H1 (cell line): ENCODE measurements around the gene BCAS3. TPM values are rescaled to one million over a fixed set of nuclear protein-coding genes. Genes with fewer than 3 reads are reported as not detected.

Experiments used
- CTCF ChIA-PET: fragments of 300-600 bp; sonication (Branson Sonifier 250); formaldehyde crosslinking; loops from one replicate; lab custom pipeline; 2021; ENCODE audit not compliant: partially characterized antibody; lab: Charles Lee
- POLR2A ChIA-PET: fragments of 300-600 bp; sonication (Branson Sonifier 250); formaldehyde crosslinking; loops from one replicate; lab custom pipeline; 2021; ENCODE audit warnings: inconsistent platforms; ENCODE audit not compliant: partially characterized antibody; lab: Charles Lee
- DNase-seq, 2 experiments: peaks; one replicate each; pipeline versions ENCODE4 v3.0.0 to v3.0.0-alpha.2; 2010 to 2022; ENCODE audit warnings: low spot score in 2 of 2, low read depth in 1 of 2, mixed read lengths in 1 of 2
- FAIRE-seq: peaks from 2 replicates; lab custom pipeline; 2011; peaks lifted over from hg19 to GRCh38; lab: Jason Lieb, UNC
- H2AFZ ChIP-seq: 2 replicates; pipeline ENCODE4 v1.8.1; 2012; ENCODE audit warnings: low read length, inconsistent platforms
- H2AK5ac ChIP-seq: 2 replicates; pipeline ENCODE4 v1.6.1; 2013; ENCODE audit warnings: low read depth, low read length
- H2BK120ac ChIP-seq: replicated peaks from 2 replicates; pipeline ENCODE3; 2013; ENCODE audit warnings: low read depth, low read length, inconsistent platforms
- H2BK12ac ChIP-seq: 2 replicates; pipeline ENCODE4 v1.6.1; 2013; ENCODE audit warnings: low read depth, low read length
- H2BK15ac ChIP-seq: 2 replicates; pipeline ENCODE4 v1.6.1; 2013; ENCODE audit warnings: low read length
- H2BK20ac ChIP-seq: 2 replicates; pipeline ENCODE4 v1.6.1; 2013; ENCODE audit warnings: low read length
- H2BK5ac ChIP-seq: 2 replicates; pipeline ENCODE4 v1.6.1; 2013; ENCODE audit warnings: low read depth, low read length
- H3K14ac ChIP-seq: 2 replicates; pipeline ENCODE4 v1.6.1; 2013; ENCODE audit warnings: inconsistent platforms; ENCODE audit not compliant: insufficient read length
- H3K18ac ChIP-seq: 2 replicates; pipeline ENCODE4 v1.6.1; 2013; ENCODE audit warnings: low read length; ENCODE audit errors: extremely low read depth
- H3K23ac ChIP-seq: 2 replicates; pipeline ENCODE4 v1.6.1; 2013; ENCODE audit warnings: inconsistent platforms; ENCODE audit not compliant: insufficient read length
- H3K23me2 ChIP-seq: 2 replicates; pipeline ENCODE4 v1.6.1; 2013; ENCODE audit warnings: low read depth, low read length
- H3K27ac ChIP-seq: 2 replicates; pipeline ENCODE4 v1.6.1; 2011; ENCODE audit warnings: low read depth, low read length, inconsistent platforms
- H3K27me3 ChIP-seq, 4 experiments: replicated peaks in 1 of 4; 1 replicate in 1 of 4; 2 replicates in 3 of 4; pipeline versions ENCODE4 v1.6.1 to v1.8.1; 2011 to 2013; ENCODE audit warnings: low read length in 3 of 4, mild to moderate bottlenecking in 3 of 4, inconsistent platforms in 2 of 4, mixed read lengths in 2 of 4, moderate library complexity in 1 of 4; ENCODE audit not compliant: control insufficient read depth in 3 of 4, insufficient read depth in 3 of 4; ENCODE audit errors: extremely low read depth in 1 of 4
- H3K36me3 ChIP-seq, 4 experiments: 2 replicates each; pipeline versions ENCODE4 v1.6.1 to v1.8.1; 2011 to 2013; ENCODE audit warnings: mild to moderate bottlenecking in 4 of 4, low read length in 3 of 4, moderate library complexity in 2 of 4, control low read depth in 1 of 4, inconsistent platforms in 1 of 4; ENCODE audit not compliant: insufficient read depth in 4 of 4, control insufficient read depth in 2 of 4
- H3K4ac ChIP-seq: replicated peaks from 2 replicates; pipeline ENCODE3; 2013; ENCODE audit warnings: low read length, low read depth, mixed read lengths, inconsistent platforms; ENCODE audit not compliant: insufficient read length
- H3K4me1 ChIP-seq, 4 experiments: replicated peaks in 1 of 4; 1 replicate in 1 of 4; 2 replicates in 3 of 4; pipeline versions ENCODE4 v1.6.1 to v1.8.1; 2011 to 2013; ENCODE audit warnings: low read length in 3 of 4, inconsistent platforms in 2 of 4, mixed read lengths in 1 of 4; ENCODE audit not compliant: insufficient read depth in 4 of 4, control insufficient read depth in 3 of 4
- H3K4me2 ChIP-seq, 2 experiments: 2 replicates each; pipeline versions ENCODE4 v1.6.1 to v1.8.1; 2011 to 2013; ENCODE audit warnings: low read depth in 2 of 2, low read length in 2 of 2, control low read depth in 1 of 2, inconsistent platforms in 1 of 2, mild to moderate bottlenecking in 1 of 2; ENCODE audit not compliant: insufficient read depth in 1 of 2
- H3K4me3 ChIP-seq, 4 experiments: fragments of 200-600, 300-600 bp in 1 of 4; sonication (generic), shearing (Covaris generic), sonication (Bioruptor Twin) in 1 of 4; 2 replicates each; pipeline versions ENCODE4 v1.5.1 to v1.8.1; 2011 to 2016; ENCODE audit warnings: low read length in 4 of 4, low read depth in 3 of 4, control low read depth in 2 of 4, inconsistent platforms in 2 of 4, mild to moderate bottlenecking in 2 of 4, mixed read lengths in 1 of 4, moderate library complexity in 1 of 4; ENCODE audit not compliant: insufficient read depth in 2 of 4; ENCODE audit errors: extremely low read depth in 1 of 4
- H3K56ac ChIP-seq: replicated peaks from 2 replicates; pipeline ENCODE3; 2013; ENCODE audit warnings: low read depth, mild to moderate bottlenecking, mixed read lengths, low read length, inconsistent platforms; ENCODE audit not compliant: insufficient read length
- H3K79me1 ChIP-seq: 2 replicates; pipeline ENCODE4 v1.6.1; 2013; ENCODE audit warnings: low read depth, low read length, control low read depth
- H3K79me2 ChIP-seq, 2 experiments: 2 replicates each; pipeline versions ENCODE4 v1.6.1 to v1.8.1; 2012 to 2013; ENCODE audit warnings: low read length in 2 of 2, mild to moderate bottlenecking in 2 of 2, inconsistent platforms in 1 of 2; ENCODE audit not compliant: insufficient read depth in 2 of 2, control insufficient read depth in 1 of 2
- H3K9ac ChIP-seq, 4 experiments: replicated peaks in 1 of 4; 1 replicate in 1 of 4; 2 replicates in 3 of 4; pipeline versions ENCODE4 v1.6.1 to v1.8.1; 2011 to 2013; ENCODE audit warnings: low read depth in 3 of 4, low read length in 3 of 4, control low read depth in 2 of 4, mild to moderate bottlenecking in 2 of 4, moderate library complexity in 2 of 4, inconsistent platforms in 1 of 4; ENCODE audit errors: extremely low read depth in 1 of 4
- H3K9me3 ChIP-seq, 2 experiments: 2 replicates each; pipeline versions ENCODE4 v1.6.1 to v1.8.1; 2012 to 2013; ENCODE audit warnings: mild to moderate bottlenecking in 2 of 2, moderate library complexity in 2 of 2, control low read depth in 1 of 2, inconsistent platforms in 1 of 2, low read depth in 1 of 2, low read length in 1 of 2, mixed read lengths in 1 of 2; ENCODE audit not compliant: insufficient read depth in 2 of 2
- H4K20me1 ChIP-seq, 2 experiments: replicated peaks in 1 of 2; 2 replicates each; pipeline versions ENCODE3 to v1.8.1; 2011 to 2013; ENCODE audit warnings: inconsistent platforms in 2 of 2, low read length in 2 of 2, mild to moderate bottlenecking in 1 of 2; ENCODE audit not compliant: insufficient read depth in 2 of 2, control insufficient read depth in 1 of 2
- H4K5ac ChIP-seq: 2 replicates; pipeline ENCODE4 v1.6.1; 2013; ENCODE audit warnings: low read length, low read depth, mixed read lengths, inconsistent platforms; ENCODE audit not compliant: insufficient read length
- H4K8ac ChIP-seq: 2 replicates; pipeline ENCODE4 v1.8.0; 2013; ENCODE audit warnings: mild to moderate bottlenecking, moderate library complexity, low read length, inconsistent platforms; ENCODE audit not compliant: insufficient read depth; ENCODE audit errors: extremely low read depth
- H4K91ac ChIP-seq: replicated peaks from 2 replicates; pipeline ENCODE3; 2013; ENCODE audit warnings: low read length, mixed read lengths, inconsistent platforms; ENCODE audit not compliant: insufficient read length
- BACH1 ChIP-seq: IDR thresholded peaks from 2 replicates; pipeline ENCODE4 v1.6.1; 2012; ENCODE audit warnings: low read length, improper control_type of control experiment
- CHD2 ChIP-seq: IDR thresholded peaks from 2 replicates; pipeline ENCODE4 v1.6.1; 2012; ENCODE audit warnings: low read length, improper control_type of control experiment
- CTBP2 ChIP-seq: IDR thresholded peaks from 2 replicates; pipeline ENCODE4 v1.7.0; 2011; ENCODE audit warnings: borderline replicate concordance, mild to moderate bottlenecking, moderate library complexity, mixed read lengths, low read length; ENCODE audit not compliant: insufficient read depth, insufficient read length
- FOSL1 ChIP-seq: IDR thresholded peaks from 2 replicates; pipeline ENCODE4 v1.6.1; 2011; ENCODE audit warnings: mild to moderate bottlenecking, low read depth, low read length, moderate library complexity; ENCODE audit not compliant: insufficient read depth
- JUN ChIP-seq: IDR thresholded peaks from 2 replicates; pipeline ENCODE4 v1.6.1; 2011; ENCODE audit warnings: low read depth, mild to moderate bottlenecking, improper control_type of control experiment, low read length
- NANOG ChIP-seq: IDR thresholded peaks from 2 replicates; pipeline ENCODE4 v1.6.1; 2011; ENCODE audit warnings: low read length, low read depth, mild to moderate bottlenecking, inconsistent platforms; ENCODE audit not compliant: insufficient read depth, poor library complexity, severe bottlenecking
- POLR2A ChIP-seq, 2 experiments: IDR thresholded peaks; 1 replicate in 1 of 2; 2 replicates in 1 of 2; pipeline ENCODE4 v1.6.1; 2011; ENCODE audit warnings: low read depth in 2 of 2, low read length in 2 of 2, mild to moderate bottlenecking in 2 of 2; ENCODE audit errors: control extremely low read depth in 1 of 2
- RBBP5 ChIP-seq: IDR thresholded peaks from 2 replicates; pipeline ENCODE4 v1.7.1; 2012; ENCODE audit warnings: low read depth, mild to moderate bottlenecking, inconsistent platforms, low read length, moderate library complexity, borderline replicate concordance
- RFX5 ChIP-seq: IDR thresholded peaks from 2 replicates; pipeline ENCODE4 v1.6.1; 2011; ENCODE audit warnings: low read depth, low read length, improper control_type of control experiment, borderline replicate concordance
- RNF2 ChIP-seq: fragments of 200-900, 300-1000 bp; sonication (generic); IDR thresholded peaks from 2 replicates; pipeline ENCODE4 v1.7.1; 2016; ENCODE audit warnings: borderline replicate concordance, low read depth, mild to moderate bottlenecking, antibody characterized with exemption, low read length; ENCODE audit not compliant: poor library complexity, severe bottlenecking; ENCODE audit errors: missing control alignments
- RXRA ChIP-seq: IDR thresholded peaks from 2 replicates; pipeline ENCODE4 v1.6.1; 2011; ENCODE audit warnings: low read depth, mild to moderate bottlenecking, low read length, moderate library complexity; ENCODE audit not compliant: insufficient read depth
- SIN3A ChIP-seq, 2 experiments: IDR thresholded peaks in 1 of 2; conservative IDR thresholded peaks in 1 of 2; 2 replicates each; pipeline ENCODE4 v1.6.1; 2011 to 2012; ENCODE audit warnings: low read length in 2 of 2, improper control_type of control experiment in 1 of 2, low read depth in 1 of 2, mild to moderate bottlenecking in 1 of 2
- TAF1 ChIP-seq: IDR thresholded peaks from 2 replicates; pipeline ENCODE4 v1.6.1; 2011; ENCODE audit warnings: mild to moderate bottlenecking, low read depth, low read length
- ZNF274 ChIP-seq: IDR thresholded peaks from 2 replicates; pipeline ENCODE4 v1.7.0; 2012; ENCODE audit warnings: low read length, borderline replicate concordance; ENCODE audit errors: extremely low read depth
- WGBS, 2 experiments: shearing (Covaris generic) in 1 of 2; methylation state at CpG; one replicate each; pipeline versions ENCODE4 v1.1.6 to v1.1.7; 2013 to 2015; ENCODE audit warnings: low lambda C conversion rate in 2 of 2, mixed read lengths in 2 of 2, inconsistent platforms in 1 of 2, low coverage in 1 of 2, missing lambda C conversion rate in 1 of 2; ENCODE audit not compliant: insufficient replicate concordance in 2 of 2, insufficient coverage in 1 of 2, insufficient read length in 1 of 2; ENCODE audit errors: extremely low coverage in 1 of 2, missing lambda C conversion rate in 1 of 2; 5-methylcytosine and 5-hydroxymethylcytosine counted together
- polyA plus RNA-seq, 7 experiments: library from polyadenylated mRNA; depleted of rRNA in 3 of 7; stranded (reverse) in 5 of 7; unstranded in 2 of 7; fragments of >200 nt in 5 of 7; fragments of 200-250 nt in 2 of 7; gene quantifications; 1 replicate in 5 of 7; 2 replicates in 1 of 7; 4 replicates in 1 of 7; pipeline versions ENCODE4 v1.2.1 to v1.2.3, GENCODE V29; 2011 to 2013; ENCODE audit warnings: missing spikeins in 2 of 7, mixed read lengths in 2 of 7
- total RNA-seq: library from RNA; stranded (reverse); fragmentation: NEBNext Ultra II Directional; extraction: Animal tissue kit (Norgen Biotek cat#: 25700); gene quantifications from 2 replicates; pipeline ENCODE4 v1.2.1, GENCODE V29; 2021

The BCAS3 gene
- total and polyA plus RNA-seq, 2 of the 8 experiments (the other 6 are each of a cell fraction or from before 2014, with no cell fraction given): 9.9 to 13.3 TPM

DNA sequence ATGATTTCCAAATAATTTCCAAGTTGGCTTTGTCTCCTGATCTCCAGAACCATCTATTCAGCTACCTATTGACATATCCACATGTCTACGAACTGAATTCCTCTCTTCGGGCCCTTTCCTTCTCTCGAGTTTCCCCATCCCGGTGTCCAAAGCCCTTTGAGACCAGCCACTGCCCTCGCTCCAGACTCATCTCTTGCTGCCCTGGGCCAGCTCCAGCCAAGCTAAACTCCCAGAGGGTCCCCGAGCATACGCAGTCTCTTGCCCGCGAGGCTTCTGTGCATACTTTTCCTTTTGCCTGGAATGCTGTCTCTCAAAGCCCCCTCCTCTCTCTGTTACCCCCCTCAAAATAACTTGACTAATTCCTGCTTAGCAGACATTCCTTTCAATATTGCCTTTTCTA, 694.8 kb downstream of the BCAS3 start:
- ChIA-PET POLR2A (no interaction called here), CTCF (interaction anchor here (1.1 to 2.3 kb wide), 3 partner anchors 11 to 18 kb away, joined by 3 to 6 read pairs (median 4); no protein-coding TSS in a partner anchor)
- Histone ChIP-seq H3K27ac (no peak overlapping the region), H3K18ac (no peak overlapping the region), H2BK12ac (no peak overlapping the region), H3K79me1 (no peaks in the 10 kb centered on the region), H2BK5ac (no peak overlapping the region), H3K4me1 (peaks cover 0 to 3% (median 1%) of the 10 kb centered on the region in 4 experiments; a peak in 2 of 7 replicates), H2BK120ac (no peak overlapping the region), H3K27me3 (no peaks in the 10 kb centered on the region; a peak in 1 of 7 replicates), H3K23ac (no peak overlapping the region), H3K4ac (no peak overlapping the region), H3K9ac (no peak overlapping the region), H3K36me3 (no peaks in the 10 kb centered on the region), H3K4me3 (no peak overlapping the region), H2BK15ac (no peak overlapping the region), H3K14ac (no peak overlapping the region), H2AK5ac (no peak overlapping the region), H2BK20ac (no peak overlapping the region), H4K5ac (no peak overlapping the region), H3K56ac (no peak overlapping the region), H3K23me2 (no peaks in the 10 kb centered on the region), H3K79me2 (no peaks in the 10 kb centered on the region), H4K20me1 (no peaks in the 10 kb centered on the region), H3K9me3 (no peaks in the 10 kb centered on the region), H2AFZ (no peak overlapping the region), H4K8ac (no peak overlapping the region), H3K4me2 (no peak overlapping the region), H4K91ac (no peak overlapping the region)
- 92% methylated on average over 9 of the region's 9 CpGs; no CpG with 5 or more reads in 1 of the 2 experiments for WGBS, 2 experiments
- FAIRE-seq (no peak), DNase-seq (no peak)
- no peak for TF ChIP-seq RBBP5
- TF ChIP-seq CHD2: no peak
- no peak for TF ChIP-seq RNF2
- no peak for TF ChIP-seq POLR2A (IDR thresholded peaks at IDR 0.05; ENCODE audit: control extremely low read depth in 1 of 2, low read depth in 2 of 2, low read length in 2 of 2)
- no peak for TF ChIP-seq RFX5
- TF ChIP-seq JUN: no peak
- no peak for TF ChIP-seq SIN3A (conservative IDR thresholded peaks at IDR 0.05 in 1 of 2, IDR thresholded peaks at IDR 0.05 in 1 of 2; ENCODE audit: low read depth in 1 of 2, low read length in 2 of 2)
- TF ChIP-seq NANOG: no peak
- no peak for TF ChIP-seq TAF1
- no peak for TF ChIP-seq RXRA
- no peak for TF ChIP-seq ZNF274
- TF ChIP-seq FOSL1: no peak
- TF ChIP-seq BACH1: no peak
- no peak for TF ChIP-seq CTBP2
